Body of pancreas (tissue), 4 donors: Measurements from ENCODE around the gene CRYBB2. TPM values are rescaled to one million over a fixed set of nuclear protein-coding genes. Genes with fewer than 3 reads are reported as not detected.
"Not testable (repeated sequence)": the region's sequence is repeated elsewhere in the genome, so short reads cannot be mapped to it uniquely, and the experiment has no call there.

Experiments
- ATAC-seq: fragments of 150-250 bp; one replicate; pipeline ENCODE4 v1.9.1; 2016
- DNase-seq, 4 donors: peaks; one replicate each; pipeline ENCODE4 v3.0.0-alpha.2; 2019
- H3K27ac ChIP-seq, 4 donors: fragments of 200-600 bp; sonication (generic); 1 replicate in 3 of 4; 2 replicates in 1 of 4; pipeline versions ENCODE4 v1.5.1 to v1.6.1; 2016 to 2019; ENCODE audit warnings: mild to moderate bottlenecking in 1 of 4, mixed read lengths in 1 of 4, moderate library complexity in 1 of 4
- H3K27me3 ChIP-seq, 2 donors: fragments of 200-600 bp; sonication (generic); one replicate each; pipeline ENCODE4 v1.6.0; 2016; ENCODE audit warnings: mild to moderate bottlenecking in 1 of 2
- H3K36me3 ChIP-seq, 2 donors: fragments of 200-600 bp; sonication (generic); replicated peaks in 1 of 2; 2 replicates each; pipeline ENCODE4 v1.5.1; 2016; ENCODE audit warnings: low read depth in 2 of 2; ENCODE audit not compliant: insufficient read depth in 1 of 2
- H3K4me1 ChIP-seq: fragments of 200-600 bp; sonication (generic); one replicate; pipeline ENCODE4 v1.6.0; 2016
- H3K4me3 ChIP-seq, 2 donors: fragments of 200-600 bp; sonication (generic); 1 replicate in 1 of 2; 2 replicates in 1 of 2; pipeline ENCODE4 v1.5.1; 2016 to 2019
- H3K9me3 ChIP-seq, 3 donors: fragments of 200-600 bp; sonication (generic); 1 replicate in 2 of 3; 2 replicates in 1 of 3; pipeline ENCODE4 v1.5.1; 2016
- WGBS, 2 donors: methylation state at CpG; one replicate each; pipeline ENCODE4 v1.1.5; 2017; 5-methylcytosine and 5-hydroxymethylcytosine counted together
- intact Hi-C: fragments of 100-400 bp; cut with DNase I; formaldehyde crosslinking; loops from one replicate; pipeline ENCODE4 v1.15.1; 2023
- small RNA-seq: library from RNA; depleted of rRNA; stranded (forward); fragments of <200 nt; gene quantifications from one replicate; pipeline ENCODE3, GENCODE V24; 2016
- total RNA-seq, 2 donors: library from RNA; depleted of rRNA; stranded (reverse); fragments of >200 nt; gene quantifications; one replicate each; pipeline ENCODE4 v1.1.0, GENCODE V29; 2016

CRYBB2 gene
- total RNA-seq, 2 donors from 2014 or later: not detected

GRCh38 chr22:25268902-25269301, 49.5 kb downstream of the CRYBB2 start:
- H3K27me3 ChIP-seq, H3K27ac ChIP-seq, H3K36me3 ChIP-seq, H3K4me1 ChIP-seq, H3K4me3 ChIP-seq, H3K9me3 ChIP-seq, intact Hi-C loops, ATAC-seq, DNase-seq: not testable (repeated sequence)
- WGBS, 2 donors: 43 to 80% methylated on average over 1 of the region's 1 CpG

DNA sequence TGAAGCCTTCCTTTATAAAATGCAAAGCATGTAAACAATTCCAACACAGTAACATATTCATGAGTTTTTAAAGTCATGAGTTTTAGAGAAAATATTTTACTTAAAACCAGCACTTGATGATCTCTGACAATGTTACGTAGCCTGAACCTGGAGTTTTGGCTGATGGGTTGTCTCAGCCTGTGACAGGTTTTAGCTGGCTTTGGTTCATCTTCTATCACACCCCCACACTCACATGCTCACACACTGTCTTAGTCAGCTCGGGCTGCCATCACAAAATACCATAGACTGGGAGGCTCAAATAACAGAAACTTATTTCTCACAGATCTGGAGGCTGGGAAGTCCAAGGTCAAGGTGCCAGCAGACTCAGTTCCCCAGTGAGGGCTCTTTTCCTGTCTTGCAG, 50.6 kb downstream of the CRYBB2 start:
- ATAC-seq, H3K27me3 ChIP-seq, H3K9me3 ChIP-seq, H3K4me1 ChIP-seq, intact Hi-C loops, H3K27ac ChIP-seq, DNase-seq, H3K4me3 ChIP-seq, H3K36me3 ChIP-seq: not testable (repeated sequence)
- WGBS, 2 donors: 44 to 46% methylated on average over 2 of the region's 2 CpGs

DNA sequence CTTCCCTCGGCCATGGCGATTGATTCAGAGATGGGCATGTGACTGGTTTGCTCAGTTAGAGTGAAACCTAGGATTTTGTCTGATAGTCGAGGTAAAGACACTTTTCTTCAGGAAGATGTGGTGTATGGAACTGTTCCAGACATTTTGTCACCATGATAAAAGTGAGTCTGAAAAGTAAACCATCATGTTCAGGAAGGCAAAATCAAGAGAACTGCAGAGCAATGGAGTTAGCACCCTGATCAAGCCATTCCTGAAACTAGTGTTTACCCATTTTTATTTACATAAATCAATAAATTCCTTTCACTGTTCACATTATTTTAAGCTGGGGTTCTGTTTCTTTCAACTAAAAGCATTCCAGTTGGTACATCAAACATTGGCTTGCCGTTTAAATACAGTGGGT, 53.8 kb downstream of the CRYBB2 start:
- H3K36me3 ChIP-seq, intact Hi-C loops, ATAC-seq, H3K27me3 ChIP-seq, DNase-seq, H3K9me3 ChIP-seq, H3K4me1 ChIP-seq, H3K4me3 ChIP-seq, H3K27ac ChIP-seq: not testable (repeated sequence)
- 59 to 70% methylated on average over 4 of the region's 4 CpGs for WGBS, 2 donors

DNA sequence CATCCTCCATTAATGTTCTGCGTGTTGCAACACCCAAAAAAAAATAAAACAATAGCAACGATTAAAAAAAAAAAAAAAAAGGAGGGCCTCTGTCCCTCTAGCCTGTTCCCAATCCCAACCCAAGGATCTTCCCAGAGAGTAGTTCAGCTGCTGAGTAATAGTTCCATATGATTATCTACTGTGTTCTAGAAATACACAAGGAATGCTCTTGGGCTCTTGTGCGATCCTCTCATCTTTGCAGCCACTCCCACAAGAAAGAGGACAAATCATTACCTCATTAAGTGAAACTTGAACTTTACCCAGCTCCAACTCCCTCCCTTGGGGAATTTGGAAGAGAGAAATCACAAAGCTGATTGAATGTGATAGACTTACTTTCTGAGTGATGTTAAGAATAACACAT, 54.5 kb downstream of the CRYBB2 start:
- H3K36me3 ChIP-seq, H3K9me3 ChIP-seq, H3K27me3 ChIP-seq, H3K4me3 ChIP-seq, H3K27ac ChIP-seq, intact Hi-C loops, ATAC-seq, H3K4me1 ChIP-seq, DNase-seq: not testable (repeated sequence)
- 67 to 78% methylated on average over 3 of the region's 3 CpGs for WGBS, 2 donors

DNA sequence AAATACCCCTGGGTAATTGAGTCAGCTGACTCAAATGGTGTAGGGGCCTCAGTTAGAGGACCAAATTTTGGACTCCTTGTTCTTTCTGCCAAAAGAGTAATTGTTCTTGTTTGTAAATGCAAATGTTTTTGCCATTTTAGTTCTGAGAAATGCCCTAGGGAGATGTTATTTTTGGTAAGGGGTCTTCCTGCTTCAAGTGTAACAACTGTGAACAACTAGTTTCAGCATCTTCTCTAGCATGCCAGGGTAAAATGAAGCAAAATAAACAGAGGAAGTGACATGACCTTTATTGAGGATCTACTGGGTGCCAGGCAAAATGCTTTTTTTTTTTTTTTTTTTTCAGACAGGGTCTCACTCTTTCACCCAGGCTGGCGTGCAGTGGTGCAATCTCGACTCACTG, 60.7 kb downstream of the CRYBB2 start:
- H3K4me1 ChIP-seq, H3K36me3 ChIP-seq, DNase-seq, H3K9me3 ChIP-seq, H3K4me3 ChIP-seq, H3K27ac ChIP-seq, ATAC-seq, H3K27me3 ChIP-seq: not testable (repeated sequence)
- WGBS, 2 donors: 50 to 71% methylated on average over 2 of the region's 2 CpGs
- intact Hi-C loops: loop anchor here (10.0 kb wide), 1 partner anchor 305 kb away; no protein-coding TSS in a partner anchor

Small RNA genes lying within 50 kb of the gene (small RNA-seq; reads per million reads assigned to genes)
- gene Z99916.2: not detected

Other genes with a start within 250 kb of the CRYBB2 start
- not detected for gene CRYBB3, start 19.8 kb upstream of the CRYBB2 start, total RNA-seq